GM12891 (cell line): ENCODE data around the gene REPIN1.

ENCODE experiments used
- PAX5 ChIP-seq: IDR thresholded peaks from 2 replicates; pipeline ENCODE4 v1.6.1; 2011; ENCODE audit warnings: low read length, moderate library complexity, mild to moderate bottlenecking; ENCODE audit not compliant: insufficient read depth, severe bottlenecking
- POLR2A ChIP-seq: IDR thresholded peaks from 2 replicates; pipeline ENCODE4 v1.6.1; 2011; ENCODE audit warnings: low read depth, low read length, control low read depth
- POLR2AphosphoS5 ChIP-seq: IDR thresholded peaks from 2 replicates; pipeline ENCODE4 v1.6.1; 2011; ENCODE audit warnings: low read depth, low read length, control low read depth
- POU2F2 ChIP-seq: IDR thresholded peaks from 2 replicates; pipeline ENCODE4 v1.6.1; 2011; ENCODE audit warnings: low read depth, mild to moderate bottlenecking, control low read depth, low read length, moderate library complexity
- SPI1 ChIP-seq: IDR thresholded peaks from 2 replicates; pipeline ENCODE4 v1.6.1; 2011; ENCODE audit warnings: low read depth, low read length, control low read depth
- TAF1 ChIP-seq: IDR thresholded peaks from 2 replicates; pipeline ENCODE4 v1.6.1; 2011; ENCODE audit warnings: low read depth, low read length, control low read depth

DNA sequence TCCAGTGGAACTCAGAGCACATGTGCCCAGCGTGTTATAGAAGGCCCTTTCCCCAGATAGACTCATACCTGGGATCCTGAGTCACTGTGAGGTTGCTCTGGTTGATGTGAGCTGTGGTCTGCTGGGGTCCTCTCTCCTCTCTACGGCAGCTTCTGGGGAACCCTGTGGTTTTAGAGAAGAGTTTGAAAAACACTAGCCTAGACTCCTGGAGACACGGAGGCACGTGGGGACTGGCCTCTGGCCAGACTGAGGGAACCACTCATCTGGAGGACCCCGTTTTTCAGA, 20.9 kb downstream of the REPIN1 start:
- TF ChIP-seq POLR2A: no peak
- TF ChIP-seq SPI1: no peak
- no peak for TF ChIP-seq TAF1
- TF ChIP-seq POLR2AphosphoS5: no peak
- no peak for TF ChIP-seq PAX5
- no peak for TF ChIP-seq POU2F2
